IPS-20b (cell line): Measurements from ENCODE around the gene ZSCAN22.

Experiments
- H3K27ac ChIP-seq: one replicate; pipeline ENCODE4 v1.5.1; 2013; ENCODE audit warnings: low read length
- H3K27me3 ChIP-seq: 2 replicates; pipeline ENCODE4 v1.6.1; 2013; ENCODE audit warnings: mild to moderate bottlenecking, low read length, inconsistent platforms; ENCODE audit not compliant: insufficient read depth
- H3K36me3 ChIP-seq: 2 replicates; pipeline ENCODE4 v1.6.1; 2013; ENCODE audit warnings: low read depth, mild to moderate bottlenecking, inconsistent platforms, low read length, moderate library complexity; ENCODE audit not compliant: insufficient read depth
- H3K4me1 ChIP-seq: 2 replicates; pipeline ENCODE4 v1.6.1; 2013; ENCODE audit warnings: mild to moderate bottlenecking, control low read depth, inconsistent platforms, low read length, moderate library complexity; ENCODE audit not compliant: insufficient read depth
- H3K4me3 ChIP-seq: 2 replicates; pipeline ENCODE4 v1.5.1; 2013; ENCODE audit warnings: mild to moderate bottlenecking, low read length, inconsistent platforms
- H3K9ac ChIP-seq: 2 replicates; pipeline ENCODE4 v1.6.1; 2013; ENCODE audit warnings: low read depth, mild to moderate bottlenecking, inconsistent platforms, low read length, moderate library complexity
- H3K9me3 ChIP-seq: 2 replicates; pipeline ENCODE4 v1.6.1; 2013; ENCODE audit warnings: mild to moderate bottlenecking, low read depth, low read length, inconsistent platforms; ENCODE audit not compliant: insufficient read depth

ZSCAN22 gene

DNA sequence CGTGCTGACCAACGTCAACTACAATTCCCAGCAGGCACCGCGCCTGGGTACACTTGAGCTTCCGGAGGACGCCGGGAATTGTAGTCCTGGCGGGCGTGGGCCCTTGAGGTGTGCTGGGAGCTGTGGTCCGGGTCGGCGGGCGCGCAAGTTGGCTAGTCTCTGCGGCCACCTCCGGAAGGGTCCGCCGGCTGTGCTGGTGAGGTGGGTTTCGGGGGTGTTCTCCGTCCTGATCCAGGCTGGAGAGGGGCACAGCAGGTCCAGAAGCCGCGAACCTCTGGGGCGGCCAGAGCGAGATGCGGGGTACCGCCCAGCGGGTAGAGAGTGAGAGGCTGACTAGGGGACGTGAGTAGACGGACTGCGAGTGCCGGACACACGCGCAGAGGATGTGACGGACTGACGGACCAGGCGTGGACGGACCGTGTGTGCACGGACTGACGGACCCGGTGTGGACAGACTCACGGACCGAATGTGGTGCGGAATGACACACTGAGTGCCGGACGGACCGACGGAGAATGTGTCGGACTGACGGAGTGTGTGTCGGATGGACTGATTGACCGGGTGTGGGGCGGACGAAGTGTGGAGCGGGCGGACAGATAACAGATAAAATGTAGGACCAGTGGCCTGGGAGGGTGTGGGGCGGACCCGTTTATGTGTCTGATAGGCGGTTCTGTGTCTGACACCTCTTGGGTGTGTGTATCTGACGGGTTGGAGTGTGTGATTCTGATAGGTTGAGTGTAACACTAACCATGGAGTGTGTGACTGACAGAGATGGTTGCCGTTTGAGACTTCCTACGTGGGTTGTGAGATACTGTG lies at the start of gene ZSCAN22:
Gene ZSCAN22, plus strand, starts transcription at position 81 of the 813 bp plus-strand sequence. CDS start 7,809 bp downstream, outside the sequence.
- peak within 1 kb of the TSS; percentile 91 for H3K9ac ChIP-seq
- H3K27me3 ChIP-seq = no peaks in the 10 kb centered on the region
- H3K36me3 ChIP-seq = no peaks in the 10 kb centered on the region
- H3K27ac ChIP-seq = no peak within 1 kb of the TSS
- H3K4me1 ChIP-seq = no peaks in the 10 kb centered on the region; the same call in 1 of the 2 replicates
- H3K4me3 ChIP-seq = peak within 1 kb of the TSS; percentile 93
- no peaks in the 10 kb centered on the region for H3K9me3 ChIP-seq

DNA sequence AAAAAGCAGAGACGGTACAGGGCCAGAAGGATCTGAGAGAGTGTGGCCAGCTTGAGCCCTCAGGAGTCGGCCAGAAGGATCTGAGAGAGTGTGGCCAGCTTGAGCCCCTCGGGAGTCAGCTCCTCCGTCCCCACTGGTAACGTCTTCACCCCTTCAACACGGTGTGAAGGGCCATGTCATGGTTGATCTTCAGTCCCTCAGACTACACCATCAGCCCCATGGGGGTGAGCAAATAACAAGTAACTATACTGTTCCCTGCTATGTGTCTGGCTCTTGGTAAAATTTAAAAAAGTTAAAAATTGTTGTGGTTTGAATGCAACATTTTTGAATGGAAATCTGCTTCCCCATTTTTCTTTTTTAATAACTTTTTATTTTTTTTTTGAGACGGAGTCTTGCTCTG lies 49.6 kb upstream of the ZSCAN22 start:
- Histone ChIP-seq H3K4me1 (peaks cover 5% of the 10 kb centered on the region), H3K9me3 (0 out of 2 replicates have a peak, but pooled peaks cover under 1% of the 10 kb centered on the region), H3K4me3 (no peak overlapping the region; the same call in 1 of the 2 replicates), H3K36me3 (peaks cover 29% of the 10 kb centered on the region), H3K27me3 (no peaks in the 10 kb centered on the region), H3K9ac (no peak overlapping the region), H3K27ac (no peak overlapping the region)

DNA sequence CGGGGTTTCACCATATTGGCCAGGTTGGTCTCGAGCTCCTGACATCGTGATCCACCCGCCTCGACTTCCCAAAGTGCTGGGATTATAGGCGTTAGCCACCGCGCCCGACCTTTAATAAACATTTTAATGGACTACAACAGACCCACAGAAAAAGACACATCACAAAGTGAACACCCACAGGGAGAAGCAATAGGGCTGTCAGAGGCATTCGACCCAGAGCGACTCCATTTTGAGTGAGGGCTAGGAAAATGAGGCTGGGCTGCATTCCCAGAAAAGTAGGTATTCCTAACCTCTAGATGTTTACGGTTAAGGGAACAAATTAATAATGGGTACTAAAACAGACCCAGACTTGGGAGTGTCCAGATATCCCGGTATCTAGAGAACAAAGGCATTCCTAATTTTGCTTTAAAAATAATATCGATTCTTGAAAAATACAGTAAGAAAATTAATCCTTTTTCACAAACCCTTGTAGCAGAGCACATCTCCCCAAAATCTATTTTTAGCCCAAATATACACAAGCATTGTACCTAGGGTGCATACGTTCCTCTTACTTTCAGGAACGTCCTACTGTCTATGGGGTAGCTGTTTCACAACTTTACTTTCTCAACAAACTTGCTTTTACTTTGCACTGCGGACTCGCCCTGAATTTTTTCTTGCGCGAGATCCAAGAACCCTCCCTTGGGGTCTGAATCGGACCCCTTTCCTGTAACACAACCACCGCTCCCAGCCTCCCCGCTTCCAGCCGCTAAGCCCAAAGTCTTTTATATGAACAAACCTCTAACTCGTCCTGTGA lies 48.9 kb upstream of the ZSCAN22 start:
- peaks cover 33% of the 10 kb centered on the region for H3K36me3 ChIP-seq
- H3K9ac ChIP-seq = peak overlapping the region; percentile 85
- H3K27me3 ChIP-seq = no peaks in the 10 kb centered on the region
- H3K9me3 ChIP-seq = no peaks in the 10 kb centered on the region
- peak overlapping the region; percentile 75 for H3K4me3 ChIP-seq
- H3K27ac ChIP-seq = no peak overlapping the region
- peaks cover 5% of the 10 kb centered on the region for H3K4me1 ChIP-seq

DNA sequence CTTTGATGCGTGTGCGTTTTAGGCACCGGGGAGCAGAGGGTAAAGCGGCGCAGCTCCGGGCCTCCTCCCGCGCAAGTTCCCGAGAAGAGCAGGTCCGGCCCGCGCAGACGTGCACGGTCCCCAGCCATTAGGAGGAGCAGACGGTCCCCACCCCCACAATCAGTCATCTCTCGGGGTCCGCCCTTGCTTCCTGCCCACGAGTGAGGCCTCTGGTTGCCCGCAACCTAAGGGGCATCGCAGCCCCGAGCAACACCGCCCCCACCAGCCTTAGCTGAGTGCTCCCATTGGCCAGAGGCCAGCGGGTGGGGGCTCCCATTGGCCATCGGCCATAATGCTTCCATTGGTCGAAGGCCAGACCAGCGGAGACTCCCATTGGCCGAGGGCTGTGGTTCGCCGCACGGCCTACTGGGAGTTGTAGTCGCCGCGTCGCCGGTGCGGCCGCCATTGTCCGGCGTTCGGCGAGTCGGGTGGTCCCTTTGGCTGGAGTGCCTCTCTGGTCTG lies 48.2 kb upstream of the ZSCAN22 start, which contains the start of gene ZNF8:
Gene ZNF8, plus strand, starts transcription at position 415 of the 501 bp plus-strand sequence. CDS start 127 bp downstream, outside the sequence.
- Histone ChIP-seq H3K27me3 (no peaks in the 10 kb centered on the region), H3K4me1 (peaks cover 5% of the 10 kb centered on the region), H3K9me3 (no peaks in the 10 kb centered on the region), H3K9ac (peak within 1 kb of the TSS; percentile 99), H3K27ac (peak within 1 kb of the TSS; percentile 85), H3K4me3 (peak within 1 kb of the TSS; percentile 75), H3K36me3 (peaks cover 37% of the 10 kb centered on the region)

DNA sequence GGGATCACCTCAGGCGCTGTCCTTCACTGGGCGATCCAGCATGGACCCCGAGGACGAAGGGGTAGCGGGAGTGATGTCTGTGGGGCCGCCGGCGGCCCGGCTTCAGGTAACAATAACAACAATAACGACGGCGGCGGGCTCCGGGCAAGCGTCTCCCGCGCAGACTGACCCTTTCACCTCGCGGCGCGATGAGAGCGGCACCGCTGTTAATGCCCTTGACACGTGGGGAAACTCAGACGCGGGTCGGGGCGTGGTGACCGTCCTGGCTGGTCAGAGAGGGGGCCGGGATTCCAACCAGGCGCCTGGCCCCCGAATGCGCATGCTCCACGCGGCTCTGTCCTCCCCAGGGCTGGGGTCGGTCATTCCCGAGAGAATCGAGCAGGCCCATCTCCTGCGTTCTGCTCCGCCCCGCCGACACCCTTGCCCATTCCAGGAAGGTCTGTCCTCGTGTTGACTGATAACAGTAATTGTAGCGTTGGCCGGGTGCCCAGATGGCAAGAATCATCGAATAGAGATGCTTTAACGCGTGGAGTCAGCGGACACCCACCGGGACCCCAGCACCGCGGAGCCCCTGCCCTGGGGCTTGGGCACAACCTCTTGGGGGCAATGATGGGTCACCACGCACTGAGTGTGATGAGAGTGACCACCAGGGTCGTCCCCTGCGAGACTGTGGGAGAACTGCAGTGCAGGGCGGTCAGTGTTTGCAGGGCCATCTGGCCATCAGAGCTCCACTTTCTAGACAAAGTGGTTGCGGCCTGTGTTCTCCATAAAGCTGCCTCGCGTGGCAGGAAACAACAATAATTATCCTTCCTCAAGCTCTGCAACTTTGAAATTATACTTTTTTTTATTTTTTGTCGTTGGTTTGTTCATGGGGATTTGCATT lies 47.5 kb upstream of the ZSCAN22 start:
- H3K9ac ChIP-seq = peak overlapping the region; percentile 99
- H3K4me3 ChIP-seq = peak overlapping the region; percentile 75
- H3K27me3 ChIP-seq = no peaks in the 10 kb centered on the region
- peak overlapping the region; percentile 85 for H3K27ac ChIP-seq
- H3K9me3 ChIP-seq = no peaks in the 10 kb centered on the region
- peaks cover 39% of the 10 kb centered on the region for H3K36me3 ChIP-seq
- peaks cover 5% of the 10 kb centered on the region for H3K4me1 ChIP-seq

DNA sequence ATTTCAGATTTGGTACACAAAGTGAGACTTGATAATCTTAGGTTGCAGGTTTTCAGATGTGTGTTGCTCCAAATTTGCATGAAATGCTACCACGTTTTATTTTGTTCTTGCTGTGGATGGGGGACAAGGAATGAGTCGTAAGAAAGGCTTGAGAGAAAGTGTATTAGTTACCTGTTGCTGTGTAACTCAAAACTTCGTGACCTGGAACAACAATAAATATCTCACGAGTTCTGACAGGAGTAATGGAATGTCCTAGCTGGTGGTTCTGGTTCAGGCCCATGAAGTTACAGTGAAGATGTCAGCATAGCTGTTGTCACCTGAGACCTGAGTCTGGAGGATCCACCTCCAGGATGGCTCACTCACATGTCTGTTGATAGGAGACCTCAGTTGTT lies 46.9 kb upstream of the ZSCAN22 start:
- no peak overlapping the region for H3K27ac ChIP-seq
- H3K27me3 ChIP-seq = no peaks in the 10 kb centered on the region
- H3K9me3 ChIP-seq = no peaks in the 10 kb centered on the region
- H3K9ac ChIP-seq = peak overlapping the region; percentile 99
- peaks cover 5% of the 10 kb centered on the region for H3K4me1 ChIP-seq
- peak overlapping the region; percentile 75 for H3K4me3 ChIP-seq
- H3K36me3 ChIP-seq = peaks cover 38% of the 10 kb centered on the region

DNA sequence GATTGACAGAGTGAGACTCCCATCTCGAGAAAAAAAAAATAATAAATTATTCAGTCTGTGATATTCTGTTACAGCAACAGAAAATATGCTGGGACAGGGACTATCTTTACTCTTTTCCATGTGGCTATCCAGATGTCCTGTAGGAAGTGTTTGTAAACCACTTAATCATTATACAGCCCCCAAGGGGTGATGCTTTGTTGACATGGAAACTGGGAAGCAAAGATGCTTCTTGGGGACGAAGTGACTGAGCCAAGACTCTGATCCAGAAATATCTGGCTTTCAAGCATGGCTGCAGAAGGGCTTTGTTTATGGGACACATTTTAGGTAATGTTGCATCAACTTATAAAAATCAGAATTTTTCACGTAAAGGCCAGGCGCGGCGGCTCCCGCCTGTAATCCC lies 42.6 kb upstream of the ZSCAN22 start:
- peaks cover 79% of the 10 kb centered on the region for H3K36me3 ChIP-seq
- no peak overlapping the region for H3K9ac ChIP-seq
- H3K4me1 ChIP-seq = peaks cover 5% of the 10 kb centered on the region
- no peak overlapping the region for H3K27ac ChIP-seq
- H3K4me3 ChIP-seq = no peak overlapping the region
- H3K9me3 ChIP-seq = no peaks in the 10 kb centered on the region
- no peaks in the 10 kb centered on the region for H3K27me3 ChIP-seq

DNA sequence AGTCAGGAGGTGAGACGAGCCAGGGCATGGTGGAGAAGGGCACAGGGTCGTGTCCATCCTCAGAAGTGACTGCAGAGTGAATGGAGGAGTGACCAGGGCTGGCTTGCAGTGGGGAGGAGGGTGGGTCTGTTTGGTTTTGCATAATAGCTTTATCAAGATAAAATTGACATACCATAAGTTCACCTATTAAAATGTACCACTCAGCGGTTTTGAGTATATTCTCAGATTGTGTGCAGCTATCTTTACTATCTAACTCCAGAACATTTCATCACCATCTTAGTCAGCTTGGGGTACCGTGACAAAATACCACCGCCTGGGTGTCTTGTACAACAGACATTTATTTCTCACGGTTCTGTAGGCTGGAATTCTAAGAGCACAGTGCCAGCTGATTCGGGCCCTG lies 34.9 kb upstream of the ZSCAN22 start:
- Histone ChIP-seq H3K9me3 (peaks cover 5% of the 10 kb centered on the region; the same call in 1 of the 2 replicates), H3K36me3 (peaks cover 95% of the 10 kb centered on the region), H3K4me3 (no peak overlapping the region)

DNA sequence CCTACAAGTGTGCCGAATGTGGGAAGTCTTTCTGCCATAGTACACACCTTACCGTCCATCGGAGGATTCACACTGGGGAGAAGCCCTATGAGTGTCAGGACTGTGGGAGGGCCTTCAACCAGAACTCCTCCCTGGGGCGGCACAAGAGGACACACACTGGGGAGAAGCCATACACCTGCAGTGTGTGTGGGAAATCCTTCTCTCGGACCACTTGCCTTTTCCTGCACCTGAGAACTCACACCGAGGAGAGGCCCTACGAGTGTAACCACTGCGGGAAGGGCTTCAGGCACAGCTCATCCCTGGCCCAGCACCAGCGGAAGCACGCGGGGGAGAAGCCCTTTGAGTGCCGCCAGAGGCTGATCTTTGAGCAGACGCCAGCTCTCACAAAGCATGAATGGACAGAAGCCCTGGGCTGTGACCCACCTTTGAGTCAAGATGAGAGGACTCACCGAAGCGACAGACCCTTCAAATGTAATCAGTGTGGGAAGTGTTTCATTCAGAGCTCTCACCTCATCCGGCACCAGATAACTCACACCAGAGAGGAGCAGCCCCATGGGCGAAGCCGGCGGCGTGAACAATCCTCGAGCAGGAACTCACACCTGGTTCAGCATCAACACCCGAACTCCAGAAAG lies 31.9 kb upstream of the ZSCAN22 start:
- no peak overlapping the region for H3K27ac ChIP-seq
- H3K4me3 ChIP-seq = no peak overlapping the region
- no peak overlapping the region for H3K9ac ChIP-seq
- H3K9me3 ChIP-seq = peaks cover 5% of the 10 kb centered on the region; the same call in 1 of the 2 replicates
- no peaks in the 10 kb centered on the region for H3K27me3 ChIP-seq
- H3K36me3 ChIP-seq = peaks cover 88% of the 10 kb centered on the region
- H3K4me1 ChIP-seq = no peaks in the 10 kb centered on the region

More for the DNA sequence above, 34.9 kb upstream of the ZSCAN22 start:
- H3K27ac ChIP-seq = no peak overlapping the region
- no peaks in the 10 kb centered on the region for H3K4me1 ChIP-seq
- no peak overlapping the region for H3K9ac ChIP-seq
- no peaks in the 10 kb centered on the region for H3K27me3 ChIP-seq

DNA sequence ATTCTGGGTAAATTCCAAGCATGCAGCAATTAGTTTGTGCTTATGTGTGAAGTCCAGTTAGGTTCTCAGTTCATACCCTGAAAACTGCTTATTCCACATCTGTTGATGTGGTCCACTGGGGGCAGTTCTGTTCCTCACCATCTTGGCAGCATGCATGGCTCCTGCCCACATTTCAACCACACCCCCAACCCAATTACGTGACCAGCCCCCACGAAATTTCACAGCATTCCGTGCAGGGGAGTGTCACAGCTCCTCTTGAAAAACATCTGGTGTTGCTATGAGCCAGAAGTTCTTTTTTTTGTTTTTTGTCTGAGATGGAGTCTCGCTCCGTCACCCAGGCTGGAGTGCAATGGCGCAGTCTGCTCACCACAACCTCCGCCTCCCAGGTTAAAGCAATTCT lies 30.7 kb upstream of the ZSCAN22 start:
- Histone ChIP-seq H3K36me3 (peaks cover 91% of the 10 kb centered on the region), H3K9ac (no peak overlapping the region), H3K9me3 (peaks cover 5% of the 10 kb centered on the region; the same call in 1 of the 2 replicates), H3K27ac (no peak overlapping the region), H3K4me3 (no peak overlapping the region), H3K4me1 (no peaks in the 10 kb centered on the region), H3K27me3 (no peaks in the 10 kb centered on the region)
